Ectodermal cell (in vitro differentiated cells): ENCODE results near the gene NRL.

Experiments used
- H3K27ac ChIP-seq: 2 replicates; pipeline ENCODE4 v1.7.0; 2013; ENCODE audit warnings: mild to moderate bottlenecking, low read depth, low read length; ENCODE audit not compliant: insufficient read depth, poor library complexity, severe bottlenecking
- H3K27me3 ChIP-seq: 2 replicates; pipeline ENCODE4 v1.7.0; 2013; ENCODE audit warnings: mild to moderate bottlenecking, low read length; ENCODE audit not compliant: insufficient read depth, control insufficient read depth, poor library complexity, severe bottlenecking
- H3K36me3 ChIP-seq: one replicate; pipeline ENCODE4 v1.7.0; 2013; ENCODE audit warnings: low read length; ENCODE audit not compliant: control insufficient read depth, insufficient read depth
- H3K4me1 ChIP-seq: one replicate; pipeline ENCODE4 v1.7.0; 2013; ENCODE audit warnings: low read length; ENCODE audit not compliant: control insufficient read depth, insufficient read depth
- H3K4me3 ChIP-seq: 2 replicates; pipeline ENCODE4 v1.7.0; 2013; ENCODE audit warnings: low read depth, low read length, control low read depth; ENCODE audit not compliant: insufficient read depth
- H3K9me3 ChIP-seq: 2 replicates; pipeline ENCODE4 v1.7.0; 2013; ENCODE audit warnings: mild to moderate bottlenecking, low read length, moderate library complexity; ENCODE audit not compliant: control insufficient read depth
- WGBS, 2 experiments: methylation state at CpG; one replicate each; pipeline ENCODE4 v1.1.7; 2013; ENCODE audit warnings: missing lambda C conversion rate in 2 of 2; 5-methylcytosine and 5-hydroxymethylcytosine counted together

The NRL gene

DNA sequence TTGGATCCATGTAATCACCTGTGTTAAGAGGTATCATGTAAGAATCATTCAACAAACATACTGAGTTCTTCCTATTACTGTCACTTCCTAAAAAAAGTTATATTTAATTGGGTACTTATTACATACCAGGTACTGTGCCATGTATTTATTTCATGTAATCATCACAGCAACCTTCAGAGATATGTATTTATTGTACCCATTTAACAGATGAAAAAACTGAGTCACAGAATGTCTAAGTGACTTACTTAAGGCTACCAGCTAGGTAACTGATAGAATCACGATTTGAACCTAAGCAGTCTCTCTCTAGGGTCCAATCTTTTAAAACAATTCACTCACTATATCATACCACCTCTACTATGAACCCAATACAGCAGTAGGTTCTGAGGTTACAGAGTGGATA, 29.7 kb upstream of the NRL start:
- no peaks in the 10 kb centered on the region for H3K9me3 ChIP-seq
- H3K27ac ChIP-seq, result no peak overlapping the region
- H3K27me3 ChIP-seq, result no peaks in the 10 kb centered on the region
- H3K36me3 ChIP-seq, result peaks cover 10% of the 10 kb centered on the region
- 89 to 97% methylated on average over 1 of the region's 1 CpG for WGBS, 2 experiments
- H3K4me3 ChIP-seq, result no peak overlapping the region
- peaks cover 6% of the 10 kb centered on the region for H3K4me1 ChIP-seq

DNA sequence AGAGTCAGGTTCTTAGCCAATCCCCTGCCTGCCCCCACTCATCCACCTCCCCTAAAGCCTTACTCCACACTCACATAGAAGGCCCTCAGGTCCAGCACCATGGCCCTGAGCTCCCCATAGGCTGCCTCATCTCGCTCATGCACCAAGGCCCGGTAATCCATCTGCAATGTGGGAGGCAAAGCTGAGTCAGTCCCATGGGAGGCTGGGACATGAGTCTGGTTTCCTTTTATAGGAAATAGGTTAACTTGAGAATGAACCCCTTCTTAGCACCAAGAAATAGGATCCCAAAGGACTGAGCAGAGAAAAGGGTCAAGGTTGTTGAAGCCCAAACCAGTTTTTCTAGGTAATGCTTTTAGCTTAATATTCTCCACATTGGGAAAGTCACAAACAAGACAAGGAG, 28.8 kb upstream of the NRL start:
- Histone ChIP-seq H3K27me3 (no peaks in the 10 kb centered on the region), H3K9me3 (no peaks in the 10 kb centered on the region), H3K4me3 (no peak overlapping the region), H3K27ac (no peak overlapping the region), H3K4me1 (peaks cover 6% of the 10 kb centered on the region), H3K36me3 (peaks cover 15% of the 10 kb centered on the region)
- WGBS, 2 experiments, result 84 to 97% methylated on average over 2 of the region's 2 CpGs

DNA sequence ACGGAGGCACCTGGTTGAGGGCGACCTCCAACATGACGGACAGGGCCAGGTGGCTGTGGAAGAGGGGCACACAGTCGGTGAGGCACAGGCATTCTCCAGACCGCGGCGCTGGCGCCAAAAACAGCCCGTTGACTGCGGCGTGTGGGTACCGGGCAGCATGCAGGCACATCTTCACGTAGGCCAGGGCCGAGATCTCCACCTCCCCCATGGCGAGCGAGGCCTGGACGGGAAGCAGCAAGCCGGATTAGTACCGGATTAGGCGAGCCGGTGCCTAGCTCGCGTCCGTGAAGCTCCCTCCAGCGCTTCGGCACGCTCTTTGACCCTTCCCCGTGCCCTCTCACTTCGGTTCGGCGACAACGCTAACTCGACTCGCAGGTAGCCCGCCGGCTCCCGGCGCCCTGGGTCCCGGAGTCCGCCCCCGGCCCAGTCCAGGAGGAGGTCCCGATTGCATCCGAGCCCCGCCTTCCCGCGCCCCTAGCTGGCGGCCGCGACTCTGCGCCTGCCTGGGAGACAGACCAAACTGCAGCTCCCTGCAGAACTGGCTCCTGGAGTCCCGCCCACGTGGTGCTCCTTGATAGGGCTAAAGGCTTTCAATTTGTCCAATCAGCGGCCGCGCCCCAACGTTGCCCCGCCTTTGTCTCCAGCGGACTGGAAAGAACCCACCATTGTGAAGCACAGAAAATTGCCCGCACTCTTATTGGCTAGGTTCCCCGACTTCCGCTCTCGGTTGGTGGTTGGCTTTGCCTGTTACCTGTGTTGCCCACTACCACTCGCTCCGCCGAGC, 26.5 kb upstream of the NRL start, which contains the start of gene EMC9:
Gene EMC9, minus strand, starts transcription at position 495 of the 784 bp plus-strand sequence. Its CDS starts 287 bp downstream, at position 208.
- Histone ChIP-seq H3K27ac (peak within 1 kb of the TSS; percentile 88), H3K9me3 (no peaks in the 10 kb centered on the region), H3K27me3 (no peaks in the 10 kb centered on the region), H3K4me3 (peak within 1 kb of the TSS; percentile 73), H3K4me1 (peaks cover 2% of the 10 kb centered on the region), H3K36me3 (peaks cover 20% of the 10 kb centered on the region)
- 0% methylated on average over 65 of the region's 65 CpGs for WGBS, 2 experiments

DNA sequence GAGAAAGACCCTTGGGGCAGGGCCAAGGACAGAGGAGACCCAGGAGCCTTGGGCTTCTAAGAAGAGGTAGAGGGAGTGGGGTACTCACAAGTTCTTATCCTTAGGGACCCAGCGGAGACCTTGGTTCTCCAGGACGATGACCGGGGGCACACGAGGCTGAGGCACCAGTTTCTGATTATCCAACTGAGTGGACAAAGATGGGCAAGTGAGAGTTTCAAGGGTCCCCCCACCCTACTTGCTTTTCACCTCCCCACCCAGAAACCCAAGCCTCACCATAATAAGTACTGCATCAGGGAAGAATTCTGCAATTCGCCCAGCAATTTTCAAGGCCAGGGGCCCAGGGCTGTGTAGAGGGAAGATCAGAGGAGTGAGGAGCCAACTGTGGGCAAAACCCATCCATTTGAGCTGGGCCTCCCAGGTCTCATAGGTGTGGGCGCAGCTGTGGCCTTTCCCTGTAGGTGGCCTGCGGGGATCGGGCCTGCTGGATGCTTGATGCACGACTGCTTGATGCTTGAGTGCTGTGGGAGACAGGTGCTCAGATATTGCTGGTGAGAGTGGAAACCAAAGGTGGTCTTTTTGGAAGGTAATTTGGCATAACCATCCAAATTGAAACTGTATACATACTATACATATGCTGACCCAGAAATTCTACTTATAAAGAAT, 24.7 kb upstream of the NRL start:
- H3K9me3 ChIP-seq, result no peaks in the 10 kb centered on the region
- H3K27me3 ChIP-seq, result peaks cover 5% of the 10 kb centered on the region
- no peak overlapping the region for H3K4me3 ChIP-seq
- H3K36me3 ChIP-seq, result peaks cover 20% of the 10 kb centered on the region
- H3K4me1 ChIP-seq, result peaks cover 2% of the 10 kb centered on the region
- H3K27ac ChIP-seq, result no peak overlapping the region
- WGBS, 2 experiments, result 92 to 94% methylated on average over 9 of the region's 9 CpGs

DNA sequence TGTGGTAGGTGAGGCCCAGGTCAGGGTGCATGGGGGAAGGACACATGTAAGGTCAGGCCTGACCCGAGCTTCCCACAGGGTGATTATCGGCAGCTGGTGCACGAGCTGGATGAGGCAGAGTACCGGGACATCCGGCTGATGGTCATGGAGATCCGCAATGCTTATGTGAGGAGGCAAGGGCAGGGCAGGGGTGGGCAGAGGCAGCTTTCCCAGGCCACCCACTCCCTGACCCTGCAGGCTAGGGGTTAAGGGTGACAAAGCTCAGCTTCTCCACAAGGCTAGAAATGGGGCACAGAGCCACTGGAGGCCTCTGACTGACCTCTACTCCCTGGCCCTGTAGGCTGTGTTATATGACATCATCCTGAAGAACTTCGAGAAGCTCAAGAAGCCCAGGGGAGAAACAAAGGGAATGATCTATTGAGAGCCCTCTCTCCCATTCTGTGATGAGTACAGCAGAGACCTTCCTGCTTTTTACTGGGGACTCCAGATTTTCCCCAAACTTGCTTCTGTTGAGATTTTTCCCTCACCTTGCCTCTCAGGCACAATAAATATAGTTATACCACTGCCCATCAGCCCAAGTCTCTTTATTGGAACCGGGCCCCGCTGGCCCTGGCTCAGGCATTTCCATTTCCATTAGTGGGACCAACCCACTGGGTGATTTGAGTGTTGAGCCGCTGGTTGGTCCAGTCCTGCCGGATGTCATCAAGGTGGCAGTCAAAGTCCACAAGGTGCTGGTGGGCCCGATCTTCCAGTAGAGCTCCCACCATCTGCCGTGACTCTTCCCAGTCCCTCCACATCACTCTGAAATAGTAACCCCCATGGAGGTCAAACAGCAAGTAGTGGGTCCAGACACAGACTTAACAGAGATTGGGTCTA, 23.9 kb upstream of the NRL start:
- Histone ChIP-seq H3K27ac (no peak overlapping the region), H3K27me3 (peaks cover 5% of the 10 kb centered on the region), H3K36me3 (peaks cover 15% of the 10 kb centered on the region), H3K9me3 (no peaks in the 10 kb centered on the region), H3K4me3 (no peak overlapping the region), H3K4me1 (peaks cover 2% of the 10 kb centered on the region)
- 93 to 94% methylated on average over 13 of the region's 13 CpGs for WGBS, 2 experiments

DNA sequence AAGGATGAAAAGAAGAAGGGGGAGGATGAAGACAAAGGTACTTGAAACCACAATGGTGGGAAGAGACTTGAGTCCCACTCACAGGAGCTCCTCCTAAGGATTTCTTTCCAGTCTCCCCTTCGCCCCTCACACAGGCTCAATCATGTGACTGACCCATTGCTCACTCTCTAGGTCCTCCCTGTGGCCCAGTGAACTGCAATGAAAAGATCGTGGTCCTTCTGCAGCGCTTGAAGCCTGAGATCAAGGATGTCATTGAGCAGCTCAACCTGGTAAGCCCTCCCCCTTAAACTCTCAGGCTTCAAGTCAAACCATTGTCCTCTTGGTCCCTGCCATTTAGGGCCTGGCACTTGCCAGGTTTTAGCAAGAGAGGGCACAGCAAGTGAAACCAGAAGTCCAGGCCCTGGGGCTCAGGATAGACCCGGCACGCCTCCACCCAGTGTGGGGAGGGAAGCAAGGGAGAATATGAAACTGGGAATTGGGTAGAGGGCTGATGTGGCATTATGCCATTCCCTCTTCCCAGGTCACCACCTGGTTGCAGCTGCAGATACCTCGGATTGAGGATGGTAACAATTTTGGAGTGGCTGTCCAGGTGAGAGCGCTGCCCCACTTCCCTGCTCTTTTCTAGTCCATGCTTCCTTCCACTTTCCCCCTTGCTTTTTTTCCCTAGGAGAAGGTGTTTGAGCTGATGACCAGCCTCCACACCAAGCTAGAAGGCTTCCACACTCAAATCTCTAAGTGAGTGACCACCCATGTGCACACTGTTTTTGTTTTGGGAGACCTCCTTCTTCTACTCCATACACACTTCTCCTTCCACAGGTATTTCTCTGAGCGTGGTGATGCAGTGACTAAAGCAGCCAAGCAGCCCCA, 23.0 kb upstream of the NRL start:
- Histone ChIP-seq H3K9me3 (no peaks in the 10 kb centered on the region), H3K27me3 (peaks cover 5% of the 10 kb centered on the region), H3K36me3 (peaks cover 14% of the 10 kb centered on the region), H3K4me1 (peaks cover 2% of the 10 kb centered on the region), H3K4me3 (no peak overlapping the region), H3K27ac (no peak overlapping the region)
- 94 to 95% methylated on average over 8 of the region's 8 CpGs for WGBS, 2 experiments

GRCh38 chr14:24136684-24137528, 22.2 kb upstream of the NRL start:
- H3K9me3 ChIP-seq, result no peaks in the 10 kb centered on the region
- H3K4me1 ChIP-seq, result peaks cover 2% of the 10 kb centered on the region
- H3K27me3 ChIP-seq, result peaks cover 5% of the 10 kb centered on the region
- H3K4me3 ChIP-seq, result peak overlapping the region; percentile 81
- H3K27ac ChIP-seq, result no peak overlapping the region
- 56 to 57% methylated on average over 10 to 13 of the region's 13 CpGs for WGBS, 2 experiments
- H3K36me3 ChIP-seq, result peaks cover 14% of the 10 kb centered on the region

GRCh38 chr14:24135834-24136683, 21.3 kb upstream of the NRL start, which contains the start of gene PSME1:
TSS of gene PSME1 (plus strand) at chr14:24136194. CDS start at chr14:24136263, 69 bp downstream.
- H3K27ac ChIP-seq, result no peak within 1 kb of the TSS
- H3K4me3 ChIP-seq, result peak within 1 kb of the TSS; percentile 81
- H3K4me1 ChIP-seq, result peaks cover 2% of the 10 kb centered on the region
- WGBS, 2 experiments, result 2% methylated on average over 75 of the region's 75 CpGs
- no peaks in the 10 kb centered on the region for H3K9me3 ChIP-seq
- peaks cover 5% of the 10 kb centered on the region for H3K27me3 ChIP-seq
- peaks cover 14% of the 10 kb centered on the region for H3K36me3 ChIP-seq
